GM08714 (cell line): ENCODE data around the gene TMEM184A.

Source experiments
- H3K4me3 ChIP-seq: fragments of 200-500 bp; sonication (Bioruptor generic); 2 replicates; pipeline ENCODE4 v1.5.1; 2014; ENCODE audit warnings: mild to moderate bottlenecking, low read length, inconsistent platforms
- ZNF274 ChIP-seq: IDR thresholded peaks from 2 replicates; pipeline ENCODE4 v1.6.1; 2012; ENCODE audit warnings: mild to moderate bottlenecking, low read depth, low read length

TMEM184A gene

GRCh38 chr7:1595027-1595426, 39.0 kb upstream of the TMEM184A start:
- H3K4me3 ChIP-seq: no peak overlapping the region
- no peak for TF ChIP-seq ZNF274

DNA sequence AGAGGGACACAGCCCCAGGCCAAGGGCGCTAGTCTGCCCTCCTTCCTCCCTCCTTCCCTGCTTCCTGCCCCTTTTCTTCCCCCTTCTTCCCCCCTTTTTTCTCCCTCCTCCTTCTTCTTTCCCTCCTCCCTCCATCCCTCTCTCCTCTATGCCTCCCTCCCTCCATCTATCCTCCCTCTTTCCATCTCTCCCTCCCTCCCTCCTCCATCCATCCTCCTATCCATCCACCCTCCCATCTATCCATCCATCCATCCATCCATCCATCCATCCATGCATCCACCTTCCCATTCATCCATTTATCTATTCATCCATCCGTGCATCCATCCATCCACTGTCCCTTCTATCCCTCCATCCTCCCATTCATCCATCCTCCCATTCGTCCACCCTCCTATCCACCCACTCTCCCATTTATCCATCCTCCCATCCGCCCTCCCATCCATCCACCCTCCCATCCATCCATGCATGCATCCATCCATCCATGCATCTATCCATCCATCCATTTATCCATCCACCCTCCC, 38.0 kb upstream of the TMEM184A start:
- H3K4me3 ChIP-seq: no peak overlapping the region

GRCh38 chr7:1593091-1593866, 37.3 kb upstream of the TMEM184A start:
- H3K4me3 ChIP-seq: no peak overlapping the region
- no peak for TF ChIP-seq ZNF274

More for the DNA sequence above, 38.0 kb upstream of the TMEM184A start:
- no peak for TF ChIP-seq ZNF274

DNA sequence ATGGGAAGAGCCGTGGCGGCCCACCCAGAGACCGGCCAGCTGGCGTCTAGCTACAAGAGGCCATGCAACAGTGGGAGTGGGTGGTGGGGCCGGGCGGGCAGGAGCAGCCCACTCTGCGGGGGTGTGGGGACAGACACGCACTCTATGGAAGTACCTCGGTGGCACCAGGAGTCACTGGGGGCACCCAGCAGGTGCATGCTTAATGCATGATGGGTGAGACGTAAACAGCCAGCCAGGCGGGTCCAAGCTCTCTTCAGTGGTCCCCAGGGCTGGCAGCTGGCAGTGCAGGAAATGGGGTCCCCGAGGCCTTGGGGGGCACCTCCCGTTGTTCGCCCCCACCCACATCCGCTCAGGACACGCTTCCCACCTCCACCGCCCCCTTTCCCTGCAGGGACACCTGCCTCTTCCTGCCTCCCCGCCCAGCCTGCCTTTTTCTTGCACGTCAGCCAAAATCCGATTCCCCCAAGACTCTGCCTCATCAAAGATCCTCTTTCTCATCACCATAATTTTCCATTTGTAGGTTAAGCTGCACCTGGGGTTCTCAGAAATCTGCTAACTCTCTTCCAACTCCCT, 36.4 kb upstream of the TMEM184A start:
- TF ChIP-seq ZNF274: no peak
- no peak overlapping the region for H3K4me3 ChIP-seq

- no peak for TF ChIP-seq ZNF274
- no peak overlapping the region for H3K4me3 ChIP-seq
Observed at GRCh38 chr7:1591876-1592275, 35.9 kb upstream of the TMEM184A start.

GRCh38 chr7:1591396-1591795, 35.4 kb upstream of the TMEM184A start:
- TF ChIP-seq ZNF274: no peak
- H3K4me3 ChIP-seq: no peak overlapping the region

DNA sequence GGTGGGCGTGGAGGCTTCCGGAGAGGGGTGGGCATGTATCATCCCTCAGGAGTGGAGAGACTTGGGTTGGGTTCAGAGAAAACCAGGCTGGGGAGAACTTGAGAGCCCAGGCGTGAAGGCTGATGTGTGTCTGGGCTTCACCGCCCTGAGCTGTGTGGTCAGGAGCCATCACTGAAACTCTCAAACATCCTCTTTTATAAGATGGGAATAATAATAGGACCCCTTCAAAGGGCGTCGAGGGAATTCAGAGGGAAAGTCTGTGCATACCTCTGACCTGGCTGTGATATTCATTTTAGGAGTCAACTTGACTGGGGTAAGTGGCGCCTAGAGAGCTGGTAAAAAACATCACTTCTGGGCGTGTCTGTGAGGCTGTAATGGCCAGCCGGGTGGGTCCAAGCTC, 34.9 kb upstream of the TMEM184A start:
- TF ChIP-seq ZNF274: no peak
- no peak overlapping the region for H3K4me3 ChIP-seq

DNA sequence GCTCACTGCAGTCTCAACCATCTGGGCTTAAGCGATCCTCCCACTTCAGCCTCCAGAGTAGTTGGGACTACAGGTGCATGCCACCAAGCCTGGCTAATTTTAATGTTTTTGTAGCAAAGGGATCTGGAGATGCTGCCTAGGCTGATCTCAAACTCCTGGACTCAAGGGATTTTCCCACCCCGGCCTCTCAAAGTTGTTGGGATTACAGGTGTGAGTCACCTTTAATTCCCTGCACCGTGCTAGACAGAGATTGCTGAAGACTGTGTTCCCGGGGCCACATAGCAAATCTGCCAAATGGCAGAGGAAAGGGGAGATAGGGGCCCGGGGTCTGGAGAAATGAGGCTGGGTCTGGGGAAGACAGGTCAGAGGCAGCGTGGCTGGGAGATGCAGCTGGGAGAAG, 34.5 kb upstream of the TMEM184A start:
- no peak for TF ChIP-seq ZNF274

GRCh38 chr7:1588978-1589377, 33.0 kb upstream of the TMEM184A start:
- TF ChIP-seq ZNF274: no peak
- no peak overlapping the region for H3K4me3 ChIP-seq

More for the DNA sequence above, 34.5 kb upstream of the TMEM184A start:
- no peak overlapping the region for H3K4me3 ChIP-seq

DNA sequence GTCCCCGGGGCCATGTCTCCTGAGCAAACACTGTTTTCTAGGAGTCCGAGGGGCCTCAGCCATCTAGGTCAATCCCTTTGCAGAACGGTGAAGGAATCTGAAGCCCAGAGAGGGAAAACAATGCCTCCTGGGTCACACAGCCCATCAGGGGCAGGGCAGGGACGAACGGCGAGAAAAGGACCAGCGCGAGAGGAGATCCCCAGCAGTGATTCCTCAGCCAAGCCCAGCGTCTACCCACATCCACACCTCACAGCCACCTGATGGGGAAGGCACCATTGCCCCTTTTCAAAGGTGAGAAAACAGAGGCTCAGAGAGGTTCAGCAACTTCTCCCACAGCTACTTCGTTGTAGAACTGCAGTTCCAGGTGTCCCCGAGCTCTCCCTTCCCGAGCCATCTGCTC, 31.7 kb upstream of the TMEM184A start:
- no peak for TF ChIP-seq ZNF274

GRCh38 chr7:1586827-1587705, 31.1 kb upstream of the TMEM184A start:
- no peak for TF ChIP-seq ZNF274
- no peak overlapping the region for H3K4me3 ChIP-seq

More for the DNA sequence above, 31.7 kb upstream of the TMEM184A start:
- H3K4me3 ChIP-seq: no peak overlapping the region

DNA sequence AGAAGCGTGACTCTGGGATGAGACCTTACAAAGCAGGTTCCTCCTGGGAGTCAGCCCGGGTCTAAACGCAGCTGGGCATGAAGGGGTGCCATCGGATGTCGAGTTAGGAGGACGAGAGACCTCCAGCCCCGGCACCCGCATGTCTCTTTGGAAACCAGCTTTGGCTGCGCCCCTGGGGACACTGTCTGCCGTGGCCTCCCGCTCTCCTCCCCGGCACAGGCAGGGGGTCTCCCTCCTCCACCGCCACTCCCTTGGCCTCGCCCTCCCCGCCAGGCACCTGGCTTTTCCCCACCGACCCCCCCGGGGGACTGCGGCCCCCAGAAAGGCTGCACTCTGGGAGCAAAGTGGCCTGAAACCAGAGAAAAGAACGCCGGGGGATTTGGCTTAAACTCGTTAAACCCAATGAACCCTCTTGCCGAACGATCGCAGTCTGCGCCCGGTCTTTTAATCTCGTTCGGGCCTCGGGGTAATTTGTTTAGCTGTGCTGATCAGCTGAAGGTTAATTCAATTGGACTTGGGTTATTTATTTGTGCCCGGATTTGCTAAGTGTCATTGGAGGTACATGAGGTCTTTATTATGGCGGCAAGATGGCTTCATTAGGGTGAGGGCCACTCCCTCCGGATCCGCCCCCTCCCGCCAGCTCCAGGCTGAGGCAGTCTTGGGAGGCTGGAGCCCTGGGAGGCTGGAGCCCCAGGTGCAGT, 30.3 kb upstream of the TMEM184A start:
- TF ChIP-seq ZNF274: no peak

DNA sequence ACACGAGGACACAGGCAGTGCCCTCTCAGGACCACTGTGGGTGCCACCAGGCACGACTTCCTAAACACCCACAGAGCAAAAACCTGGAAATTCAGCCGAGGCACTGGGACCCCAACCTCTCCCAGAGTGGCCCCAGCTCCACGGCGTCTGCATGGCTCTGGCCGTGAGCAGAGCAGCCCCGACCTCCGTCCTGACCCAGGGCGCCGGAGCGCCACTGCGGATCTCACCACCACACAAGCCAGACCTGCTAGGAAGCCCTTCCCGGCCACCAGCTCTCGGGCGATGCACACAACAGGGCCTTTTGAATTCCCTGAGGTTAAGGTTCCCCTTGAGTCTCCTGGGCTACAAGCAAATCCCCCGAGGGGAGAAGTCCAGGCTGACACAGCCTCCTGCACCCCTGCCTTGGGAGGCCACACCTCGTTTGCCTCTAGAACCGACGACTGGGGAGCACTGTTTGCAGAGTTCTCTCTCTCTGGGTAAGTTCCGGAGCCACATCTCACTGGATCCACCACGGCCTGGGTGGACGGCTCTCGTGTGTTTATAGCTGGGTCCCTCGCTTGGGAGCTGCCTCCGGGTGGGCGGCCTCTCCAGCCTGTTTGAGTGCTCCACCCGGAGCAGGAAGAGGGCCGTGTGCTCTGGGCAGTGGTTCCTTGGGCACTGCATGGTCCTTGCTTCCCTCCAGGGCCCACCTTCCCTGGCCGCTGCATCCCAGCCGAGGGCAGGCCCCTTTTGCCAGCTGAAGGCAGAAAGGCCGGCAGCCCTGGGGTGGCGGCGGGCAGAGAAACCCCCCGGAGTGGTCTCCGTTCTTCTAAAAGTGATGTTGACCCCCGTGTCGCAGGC, 29.4 kb upstream of the TMEM184A start:
- H3K4me3 ChIP-seq: no peak overlapping the region
- no peak for TF ChIP-seq ZNF274

More for the DNA sequence above, 30.3 kb upstream of the TMEM184A start:
- no peak overlapping the region for H3K4me3 ChIP-seq
